HFF-Myc (cell line): ENCODE results near the gene LDHD.

Experiments
- DNase-seq: peaks from one replicate; pipeline ENCODE4 v3.0.0-alpha.2; 2011; ENCODE audit warnings: low read depth; ENCODE audit errors: extremely low read depth
- H3K4me3 ChIP-seq: replicated peaks from 2 replicates; pipeline ENCODE4 v1.5.1; 2011; ENCODE audit warnings: low read depth, mild to moderate bottlenecking, control low read depth, low read length
- CTCF ChIP-seq: IDR thresholded peaks from 2 replicates; pipeline ENCODE4 v1.5.1; 2012; ENCODE audit warnings: mild to moderate bottlenecking, low read depth, low read length, control low read depth; ENCODE audit errors: missing control alignments

Gene LDHD

GRCh38 chr16:75080205-75081029 is 36.2 kb downstream of the LDHD start:
- DNase-seq = no peak
- H3K4me3 ChIP-seq = no peak overlapping the region
- TF ChIP-seq CTCF = no peak

- no peak for TF ChIP-seq CTCF
- no peak for DNase-seq
- no peak overlapping the region for H3K4me3 ChIP-seq
Measured at GRCh38 chr16:75079346-75079926, 37.1 kb downstream of the LDHD start.

GRCh38 chr16:75078886-75079285 is 37.7 kb downstream of the LDHD start:
- no peak for TF ChIP-seq CTCF
- no peak overlapping the region for H3K4me3 ChIP-seq
- DNase-seq = no peak

GRCh38 chr16:75075688-75076268 is 40.8 kb downstream of the LDHD start:
- H3K4me3 ChIP-seq = no peak overlapping the region
- no peak for TF ChIP-seq CTCF
- DNase-seq = no peak

GRCh38 chr16:75074920-75075687 is 41.5 kb downstream of the LDHD start:
- DNase-seq = no peak
- H3K4me3 ChIP-seq = no peak overlapping the region
- TF ChIP-seq CTCF = no peak

GRCh38 chr16:75074304-75074793 is 42.2 kb downstream of the LDHD start:
- no peak for DNase-seq
- no peak overlapping the region for H3K4me3 ChIP-seq
- TF ChIP-seq CTCF = no peak
